Activated CD4-positive, CD25-positive, alpha-beta regulatory T cell treated with anti-CD3 and anti-CD28 coated beads, Interleukin-2, amount 50 U/mL, for 16 hours (primary cell): Measurements from ENCODE around the gene P2RX3.
"Not testable (repeated sequence)": the region's sequence is repeated elsewhere in the genome, so short reads cannot be mapped to it uniquely, and the experiment has no call there.

Experiments
- DNase-seq: peaks from one replicate; pipeline ENCODE4 v3.0.0-alpha.2; 2020; ENCODE audit warnings: low read depth, low spot score

Gene P2RX3

GRCh38 chr11:57324154-57324885 is 13.8 kb upstream of the P2RX3 start:
- DNase-seq, result no peak

GRCh38 chr11:57324886-57325734 is 13.0 kb upstream of the P2RX3 start, which contains the start of gene TNKS1BP1:
Gene TNKS1BP1 (minus strand): TSS chr11:57324952. CDS start chr11:57321885, 3,067 bp downstream.
- peak; percentile 80 for DNase-seq

GRCh38 chr11:57325735-57326048 is 12.5 kb upstream of the P2RX3 start:
- no peak for DNase-seq

GRCh38 chr11:57327721-57328120 is 10.4 kb upstream of the P2RX3 start:
- no peak for DNase-seq

GRCh38 chr11:57330029-57330428 is 8.1 kb upstream of the P2RX3 start:
- no peak for DNase-seq

GRCh38 chr11:57331720-57332119 is 6.4 kb upstream of the P2RX3 start:
- DNase-seq, result no peak

- DNase-seq, result no peak
These were observed 5.3 kb upstream of the P2RX3 start for GRCh38 chr11:57332694-57333440.

- DNase-seq, result no peak
These were observed 3.2 kb upstream of the P2RX3 start for GRCh38 chr11:57335023-57335342.

GRCh38 chr11:57335343-57336110 is 2.6 kb upstream of the P2RX3 start, which contains the start of gene SSRP1:
Gene SSRP1 (minus strand): TSS chr11:57335892. CDS start chr11:57335121, 771 bp downstream.
- DNase-seq, result peak; percentile 75

GRCh38 chr11:57336111-57336666 is 2.0 kb upstream of the P2RX3 start:
- no peak for DNase-seq

GRCh38 chr11:57336856-57337255 is 1.3 kb upstream of the P2RX3 start:
- DNase-seq, result not testable (repeated sequence)

- DNase-seq, result no peak
These were observed 1.2 kb downstream of the P2RX3 start for GRCh38 chr11:57339328-57339727.

GRCh38 chr11:57340039-57340615 is 2.0 kb downstream of the P2RX3 start:
- DNase-seq, result no peak

GRCh38 chr11:57341250-57341808 is 3.2 kb downstream of the P2RX3 start:
- DNase-seq, result no peak

GRCh38 chr11:57342702-57343101 is 4.5 kb downstream of the P2RX3 start:
- DNase-seq, result no peak

GRCh38 chr11:57343825-57344224 is 5.7 kb downstream of the P2RX3 start:
- no peak for DNase-seq

GRCh38 chr11:57344826-57345225 is 6.7 kb downstream of the P2RX3 start:
- no peak for DNase-seq

- DNase-seq, result peak; percentile 45
These were observed 7.5 kb downstream of the P2RX3 start for GRCh38 chr11:57345555-57346211.

GRCh38 chr11:57347336-57347735 is 9.2 kb downstream of the P2RX3 start:
- no peak for DNase-seq

- DNase-seq, result no peak
These were observed 9.9 kb downstream of the P2RX3 start for GRCh38 chr11:57348052-57348451.
